Activated T-cell treated with anti-CD3 and anti-CD28 coated beads, Interleukin-2, amount 50 U/mL, for 72 hours (primary cell): Measurements from ENCODE around the gene CARMIL1. TPM values are rescaled to one million over a fixed set of nuclear protein-coding genes. Genes with fewer than 3 reads are reported as not detected.

Source experiments
- ATAC-seq, 2 donors: fragments of 150-1000 bp; cut with Tn5 transposase; replicated peaks in 1 of 2; 2 replicates each; pipeline ENCODE4 v1.10.0; 2021; ENCODE audit warnings: moderate library complexity in 2 of 2, mild to moderate bottlenecking in 1 of 2
- DNase-seq, 2 donors: peaks; one replicate each; pipeline ENCODE4 v3.0.0; 2021 to 2022; ENCODE audit warnings: mixed read lengths in 1 of 2
- H3K27ac Mint-ChIP-seq: one replicate; pipeline ENCODE4 v1.8.0; 2022; ENCODE audit warnings: mild to moderate bottlenecking, moderate library complexity, mixed read lengths
- H3K27me3 Mint-ChIP-seq: one replicate; pipeline ENCODE4 v1.8.0; 2022; ENCODE audit warnings: low read depth, mixed read lengths
- H3K36me3 Mint-ChIP-seq, 2 donors: one replicate each; pipeline ENCODE4 v1.8.0; 2022; ENCODE audit warnings: mixed read lengths in 2 of 2, mild to moderate bottlenecking in 1 of 2; ENCODE audit not compliant: insufficient read depth in 2 of 2
- H3K4me1 Mint-ChIP-seq: one replicate; pipeline ENCODE4 v1.8.0; 2022; ENCODE audit warnings: low read depth, mixed read lengths
- H3K4me3 Mint-ChIP-seq, 2 donors: one replicate each; pipeline ENCODE4 v1.8.0; 2022; ENCODE audit warnings: mild to moderate bottlenecking in 2 of 2, mixed read lengths in 2 of 2, moderate library complexity in 2 of 2
- H3K9me3 Mint-ChIP-seq, 2 donors: one replicate each; pipeline ENCODE4 v1.8.0; 2022; ENCODE audit warnings: mixed read lengths in 2 of 2
- total RNA-seq, 2 donors: library from RNA; stranded (reverse); gene quantifications; one replicate each; pipeline ENCODE4 v1.2.3, GENCODE V29; 2022

The CARMIL1 gene
- total RNA-seq, 2 donors from 2014 or later: 5.0 to 5.6 TPM

DNA sequence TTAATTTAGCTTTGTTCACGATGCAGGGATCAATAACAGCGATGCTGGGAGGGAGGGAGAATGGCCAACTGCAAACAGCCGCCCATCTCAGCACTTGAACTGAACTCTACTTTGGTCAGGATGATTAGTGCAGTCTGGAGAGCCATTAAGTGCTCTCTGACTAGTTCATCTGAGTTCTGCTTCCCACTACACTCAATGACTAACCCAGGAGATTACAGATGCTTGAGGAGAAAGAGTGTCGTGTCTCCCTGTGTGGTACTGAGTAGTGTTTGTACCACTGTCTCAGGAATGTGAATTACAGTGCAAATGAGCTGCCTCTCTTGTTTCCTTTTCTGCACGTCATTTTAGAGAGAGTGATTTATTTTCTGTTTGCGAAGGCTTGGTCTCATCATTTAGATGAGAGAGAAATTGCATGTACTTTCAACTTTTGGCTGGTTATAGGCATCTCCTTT lies 23.5 kb downstream of the CARMIL1 start:
- Mint-ChIP-seq H3K4me3 (no peak overlapping the region), H3K27ac (no peak overlapping the region), H3K27me3 (no peaks in the 10 kb centered on the region), H3K36me3 (no peaks in the 10 kb centered on the region), H3K4me1 (peaks cover 16% of the 10 kb centered on the region), H3K9me3 (no peaks in the 10 kb centered on the region)
- DNase-seq (no peak), ATAC-seq (no peak)

DNA sequence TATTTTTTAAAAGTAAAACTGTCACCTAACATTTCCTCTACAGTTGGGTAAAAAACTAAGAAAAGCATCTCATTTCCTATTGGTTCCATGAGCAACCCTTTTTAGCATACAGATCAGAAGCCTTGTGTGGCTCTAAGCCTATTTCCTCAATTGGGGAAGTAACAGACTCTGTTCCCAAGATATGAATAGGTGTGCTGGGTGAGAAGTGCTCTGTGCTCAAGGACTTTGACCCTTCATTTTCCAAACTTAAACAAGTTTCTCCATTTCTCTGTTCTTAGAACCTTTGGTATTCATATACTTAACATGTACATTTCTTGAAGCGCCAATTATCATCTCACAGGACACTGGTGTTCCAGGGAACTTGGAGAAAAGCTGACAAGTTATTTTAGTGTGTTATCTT lies 24.1 kb downstream of the CARMIL1 start:
- H3K9me3 Mint-ChIP-seq: no peaks in the 10 kb centered on the region

DNA sequence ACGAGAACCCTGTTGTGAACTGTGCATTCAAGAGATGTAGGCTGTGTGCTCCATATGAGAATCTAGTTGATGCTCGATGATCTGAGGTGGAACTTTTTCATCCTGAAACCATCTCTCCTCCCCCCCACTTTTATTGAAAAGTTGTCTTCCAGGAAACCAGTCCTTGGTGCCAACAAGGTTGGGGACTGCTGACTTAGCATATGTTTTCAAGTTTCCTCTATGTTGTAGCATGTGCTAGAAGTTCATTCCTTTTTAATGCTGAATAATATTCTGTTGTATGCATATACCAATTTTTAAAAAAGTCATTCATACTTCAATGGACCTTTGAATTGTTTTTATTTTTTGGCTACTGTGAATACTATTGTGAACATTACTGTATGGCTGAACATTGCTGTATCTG lies 27.2 kb downstream of the CARMIL1 start:
- no peaks in the 10 kb centered on the region for H3K9me3 Mint-ChIP-seq
- H3K27ac Mint-ChIP-seq: no peak overlapping the region
- H3K27me3 Mint-ChIP-seq: no peaks in the 10 kb centered on the region
- ATAC-seq (no peak), DNase-seq (no peak)
- no peak overlapping the region for H3K4me3 Mint-ChIP-seq
- H3K4me1 Mint-ChIP-seq: peaks cover 16% of the 10 kb centered on the region
- no peaks in the 10 kb centered on the region for H3K36me3 Mint-ChIP-seq

More for the DNA sequence above, 24.1 kb downstream of the CARMIL1 start:
- DNase-seq (no peak), ATAC-seq (no peak)
- Mint-ChIP-seq H3K36me3 (no peaks in the 10 kb centered on the region), H3K27ac (no peak overlapping the region), H3K4me3 (no peak overlapping the region), H3K4me1 (peaks cover 16% of the 10 kb centered on the region), H3K27me3 (no peaks in the 10 kb centered on the region)

DNA sequence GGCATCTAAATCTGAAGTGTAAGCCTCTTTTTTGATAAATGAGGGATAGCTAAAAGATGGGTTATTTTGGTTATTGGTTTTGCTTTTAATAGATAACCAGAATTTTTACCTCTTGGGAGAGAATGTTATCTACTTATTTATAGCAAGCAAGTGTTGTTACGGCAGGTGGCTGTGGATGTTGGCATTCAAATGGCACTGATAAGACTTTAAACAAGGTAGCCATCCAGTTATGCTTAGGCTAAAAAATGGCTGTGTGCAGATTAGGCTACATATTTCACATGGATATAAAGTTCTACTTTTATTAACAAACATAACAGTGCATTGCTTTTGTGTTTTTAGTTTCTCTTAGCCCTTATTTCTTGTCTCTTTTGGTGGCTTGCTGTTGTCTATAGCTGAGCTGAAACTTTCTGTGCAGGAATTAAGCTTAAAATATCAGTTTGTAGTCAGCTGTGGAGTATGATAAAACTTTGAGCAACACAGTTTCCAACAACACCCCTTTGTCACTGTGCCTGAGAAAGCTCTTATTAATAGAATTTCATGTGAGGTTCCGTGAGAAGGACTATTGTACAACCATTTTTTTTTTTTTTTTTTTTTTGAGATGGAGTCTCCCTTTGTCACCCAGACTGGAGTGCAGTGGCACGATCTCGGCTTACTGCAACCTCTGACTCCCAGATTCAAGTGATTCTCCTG lies 28.8 kb downstream of the CARMIL1 start:
- H3K36me3 Mint-ChIP-seq: no peaks in the 10 kb centered on the region
- H3K4me3 Mint-ChIP-seq: no peak overlapping the region
- H3K27me3 Mint-ChIP-seq: no peaks in the 10 kb centered on the region
- H3K4me1 Mint-ChIP-seq: peaks cover 18% of the 10 kb centered on the region
- H3K9me3 Mint-ChIP-seq: no peaks in the 10 kb centered on the region
- DNase-seq (no peak), ATAC-seq (no peak)
- no peak overlapping the region for H3K27ac Mint-ChIP-seq

DNA sequence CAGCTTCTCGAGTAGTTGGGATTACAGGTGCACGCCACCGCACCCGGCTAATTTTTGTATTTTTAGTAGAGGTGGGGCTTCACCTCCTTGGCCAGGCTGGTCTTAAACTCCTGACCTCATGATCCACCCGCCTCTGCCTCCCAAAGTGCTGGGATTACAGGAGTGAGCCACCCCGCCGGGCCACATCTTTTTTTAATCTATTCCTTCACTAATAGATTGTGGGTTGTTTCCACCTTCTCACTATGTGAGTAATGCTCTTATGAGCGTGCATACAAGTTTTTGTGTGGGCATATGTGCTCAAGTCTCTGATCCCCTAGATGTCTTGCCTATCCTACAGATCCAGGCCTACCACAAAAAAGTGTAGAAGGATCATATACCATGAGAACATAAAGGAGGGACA lies 30.7 kb downstream of the CARMIL1 start:
- Mint-ChIP-seq H3K27me3 (no peaks in the 10 kb centered on the region), H3K4me3 (no peak overlapping the region), H3K27ac (no peak overlapping the region), H3K36me3 (no peaks in the 10 kb centered on the region), H3K4me1 (peaks cover 25% of the 10 kb centered on the region), H3K9me3 (no peaks in the 10 kb centered on the region)
- no peak for ATAC-seq
- DNase-seq: no peak

DNA sequence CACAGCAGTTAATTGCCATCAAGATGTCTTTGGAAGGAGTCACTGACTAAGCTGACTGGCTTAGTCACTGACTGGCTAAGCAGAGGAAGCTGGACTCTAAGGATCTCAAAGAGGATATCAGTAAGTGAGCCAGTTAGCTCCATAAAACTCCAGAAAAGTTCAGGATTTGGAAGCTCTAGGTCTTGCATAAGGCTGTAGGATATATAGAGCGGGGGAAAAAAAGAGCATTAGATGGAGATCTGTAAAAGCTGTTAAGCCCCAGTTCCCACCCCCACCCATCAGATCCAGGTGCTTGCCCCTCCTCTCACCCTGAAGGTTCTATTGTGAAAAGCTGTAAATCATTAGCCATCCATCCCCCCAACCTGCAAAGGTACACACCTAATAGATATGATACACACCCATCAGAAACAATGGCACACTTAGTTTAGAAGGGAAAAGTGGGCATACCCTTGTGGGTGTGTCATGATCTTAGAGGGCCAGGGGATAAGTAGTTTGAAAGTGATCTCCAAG lies 32.2 kb downstream of the CARMIL1 start:
- Mint-ChIP-seq H3K27ac (no peak overlapping the region), H3K4me1 (peaks cover 24% of the 10 kb centered on the region), H3K4me3 (no peak overlapping the region), H3K9me3 (no peaks in the 10 kb centered on the region), H3K27me3 (no peaks in the 10 kb centered on the region), H3K36me3 (no peaks in the 10 kb centered on the region)
- ATAC-seq (no peak), DNase-seq (no peak)

DNA sequence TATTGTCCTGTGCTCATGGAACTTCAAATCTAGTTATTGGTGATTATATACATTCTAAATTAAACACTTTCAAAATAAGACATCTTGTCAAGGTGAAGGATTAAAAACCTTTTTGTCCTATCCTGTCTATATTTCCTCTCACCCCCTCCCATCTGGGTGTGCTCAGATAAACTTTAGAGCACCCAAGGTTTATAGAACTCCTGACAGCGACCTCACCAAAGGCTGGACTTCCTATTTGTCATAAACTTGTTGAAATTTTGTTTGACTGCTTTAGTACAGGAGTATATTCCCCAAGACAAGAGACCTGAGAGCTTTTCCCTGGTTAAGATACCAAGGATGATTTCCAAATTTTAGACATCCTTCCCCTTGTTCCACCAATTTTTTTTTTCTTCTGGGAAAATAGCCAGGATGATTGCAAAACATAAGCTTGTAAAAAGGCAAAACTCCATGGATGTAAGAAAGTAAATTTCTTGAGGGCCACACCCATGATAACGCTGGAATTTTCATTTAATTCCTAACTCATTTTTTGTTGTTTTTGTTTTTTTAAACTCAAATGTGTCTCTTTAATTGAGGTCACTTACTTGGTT lies 33.0 kb downstream of the CARMIL1 start:
- Mint-ChIP-seq H3K27ac (no peak overlapping the region), H3K4me3 (no peak overlapping the region), H3K27me3 (no peaks in the 10 kb centered on the region), H3K4me1 (peaks cover 21% of the 10 kb centered on the region), H3K36me3 (no peaks in the 10 kb centered on the region), H3K9me3 (no peaks in the 10 kb centered on the region)
- DNase-seq (no peak), ATAC-seq (no peak)

DNA sequence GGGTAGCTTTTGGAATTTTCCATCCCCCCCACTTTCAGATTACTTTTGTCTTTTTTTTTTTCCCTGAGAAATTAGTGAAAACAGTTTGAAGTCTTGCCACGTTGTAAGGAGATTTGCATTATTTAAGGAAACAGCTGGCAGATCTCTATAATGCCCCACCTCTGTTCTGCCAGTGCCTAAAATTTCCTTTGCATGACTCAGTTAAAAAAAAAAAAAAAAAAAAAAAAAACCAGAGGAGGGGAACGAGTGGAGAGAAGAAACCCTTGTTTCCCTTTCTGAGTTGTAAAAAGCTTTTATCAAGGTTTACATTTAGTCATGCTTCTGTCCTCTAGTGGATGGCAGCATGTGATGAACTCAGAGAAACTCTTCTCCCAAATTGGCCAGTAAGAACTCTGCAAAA lies 33.5 kb downstream of the CARMIL1 start:
- no peaks in the 10 kb centered on the region for H3K36me3 Mint-ChIP-seq
- no peaks in the 10 kb centered on the region for H3K9me3 Mint-ChIP-seq
- no peak overlapping the region for H3K27ac Mint-ChIP-seq
- no peak for ATAC-seq
- H3K4me3 Mint-ChIP-seq: no peak overlapping the region
- peaks cover 21% of the 10 kb centered on the region for H3K4me1 Mint-ChIP-seq
- DNase-seq: no peak
- no peaks in the 10 kb centered on the region for H3K27me3 Mint-ChIP-seq

DNA sequence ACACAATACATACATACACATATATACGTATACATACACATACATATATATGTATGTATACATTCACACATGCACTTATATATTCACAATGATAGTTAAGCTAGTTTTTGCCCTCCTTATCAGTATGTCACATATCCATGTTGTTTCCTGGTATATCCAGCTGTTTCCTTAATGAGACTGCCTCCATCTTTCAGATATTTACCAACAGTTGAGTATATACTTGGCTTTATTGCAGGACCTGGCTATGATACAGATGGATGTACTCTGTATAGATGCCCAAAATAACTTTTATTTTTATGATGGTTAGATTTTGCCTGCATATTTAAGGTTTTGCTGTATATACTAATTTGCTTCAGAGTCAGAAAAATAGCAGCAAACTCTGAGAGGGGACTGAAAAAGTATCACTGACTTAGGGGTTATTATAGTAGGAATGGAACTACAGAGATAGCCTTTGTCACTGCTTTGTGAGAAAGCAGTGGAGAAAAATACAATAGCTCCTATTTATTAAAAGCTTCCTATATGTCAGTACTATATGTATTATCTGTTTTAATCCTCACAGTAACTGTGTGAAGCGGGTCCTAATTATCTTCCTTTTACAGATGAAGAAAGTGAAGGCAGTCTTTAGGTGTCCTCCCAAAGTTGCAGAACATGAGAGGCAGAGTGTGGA lies 35.5 kb downstream of the CARMIL1 start:
- Mint-ChIP-seq H3K4me1 (peaks cover 25% of the 10 kb centered on the region), H3K9me3 (no peaks in the 10 kb centered on the region), H3K27ac (no peak overlapping the region), H3K4me3 (no peak overlapping the region), H3K27me3 (no peaks in the 10 kb centered on the region), H3K36me3 (no peaks in the 10 kb centered on the region)
- DNase-seq (no peak), ATAC-seq (no peak)

DNA sequence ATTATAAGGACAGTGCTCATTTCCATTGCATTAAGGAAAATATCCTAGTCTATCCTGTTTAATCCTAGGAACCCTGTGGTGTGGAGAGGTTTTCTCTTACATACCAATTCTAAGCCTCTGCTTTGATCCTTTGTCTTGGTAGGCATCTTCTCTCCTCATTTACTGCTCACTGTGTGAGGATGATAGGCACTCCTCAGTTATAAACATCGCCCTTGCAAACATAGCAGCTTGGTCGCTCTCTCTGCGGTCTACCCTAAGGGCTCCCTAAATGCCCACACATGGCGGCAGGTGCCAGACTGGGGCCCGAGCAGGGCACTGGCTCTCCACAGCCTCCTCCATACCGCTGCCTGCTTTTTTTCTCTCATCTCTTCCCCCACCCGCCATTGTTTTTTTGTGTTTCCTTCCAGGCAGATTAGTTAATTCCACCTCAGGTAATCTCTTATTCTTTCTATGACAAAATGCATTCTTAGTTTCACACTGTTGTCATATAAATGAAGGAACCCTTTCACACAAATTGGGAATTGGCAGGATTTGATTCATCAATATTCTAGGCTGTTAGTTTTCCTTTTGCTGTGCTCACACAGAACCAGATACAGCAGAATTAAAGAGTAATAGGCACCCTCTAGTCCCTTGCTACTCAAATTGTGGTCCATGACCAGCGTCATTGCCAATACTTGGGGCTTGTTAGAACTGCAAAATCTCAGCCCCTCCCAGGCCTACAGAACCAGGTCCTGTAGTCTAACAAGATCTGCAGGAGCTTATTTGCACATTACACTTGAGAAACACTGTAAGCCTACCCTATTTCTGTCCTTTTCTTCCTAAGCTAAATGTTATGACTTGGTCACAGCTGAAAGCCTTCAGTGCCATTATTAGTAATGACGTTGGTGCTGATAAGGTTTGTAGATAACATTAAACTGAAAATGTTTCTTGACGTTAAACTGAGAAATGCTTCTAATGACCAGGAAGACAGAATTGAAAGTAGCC lies 36.3 kb downstream of the CARMIL1 start:
- no peak overlapping the region for H3K4me3 Mint-ChIP-seq
- ATAC-seq: no peak
- H3K27ac Mint-ChIP-seq: no peak overlapping the region
- DNase-seq: no peak
- H3K4me1 Mint-ChIP-seq: peaks cover 25% of the 10 kb centered on the region
- H3K27me3 Mint-ChIP-seq: no peaks in the 10 kb centered on the region
- no peaks in the 10 kb centered on the region for H3K36me3 Mint-ChIP-seq
- no peaks in the 10 kb centered on the region for H3K9me3 Mint-ChIP-seq

DNA sequence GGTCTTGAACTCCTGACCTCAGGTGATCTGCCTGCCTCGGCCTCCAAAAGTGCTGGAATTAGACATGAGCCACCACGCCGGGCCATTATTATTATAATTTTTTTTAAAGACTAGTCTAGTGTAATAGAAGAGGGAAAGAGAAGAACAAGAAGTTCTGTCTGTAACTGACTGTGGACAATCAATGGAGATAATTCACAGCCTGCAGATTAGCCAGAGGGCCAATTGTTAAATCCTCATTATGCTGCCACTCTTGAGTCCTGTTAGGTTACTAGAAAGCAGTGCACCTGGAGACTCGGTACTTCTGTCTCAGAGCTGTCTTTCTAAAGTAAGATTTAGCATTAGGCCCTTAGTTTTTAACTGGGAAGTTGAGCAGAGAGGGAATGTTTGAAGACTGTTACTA lies 37.5 kb downstream of the CARMIL1 start:
- Mint-ChIP-seq H3K4me3 (no peak overlapping the region), H3K27ac (no peak overlapping the region), H3K9me3 (no peaks in the 10 kb centered on the region), H3K36me3 (no peaks in the 10 kb centered on the region), H3K27me3 (no peaks in the 10 kb centered on the region), H3K4me1 (peaks cover 25% of the 10 kb centered on the region)
- ATAC-seq: no peak
- no peak for DNase-seq

DNA sequence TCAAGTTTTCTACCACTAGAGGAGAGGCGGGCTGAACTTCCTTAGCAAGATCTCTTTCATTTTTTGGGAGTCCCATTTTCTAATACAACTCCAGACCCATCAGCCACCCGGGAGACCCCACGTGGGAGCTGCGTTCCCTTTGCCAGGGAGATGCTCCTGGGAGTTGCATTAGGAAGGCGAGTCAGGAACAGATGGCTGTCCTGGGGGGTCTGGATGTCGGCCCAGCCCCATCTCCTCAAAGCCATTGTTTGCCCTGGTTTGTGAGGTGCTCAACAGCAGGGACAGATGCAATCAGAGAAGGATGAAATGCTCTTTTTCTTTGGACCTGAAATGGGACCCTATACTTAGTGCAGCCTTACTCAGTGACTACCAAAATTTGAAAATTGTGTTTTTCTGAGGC lies 39.4 kb downstream of the CARMIL1 start:
- ATAC-seq (no peak), DNase-seq (no peak)
- Mint-ChIP-seq H3K4me1 (peaks cover 6% of the 10 kb centered on the region), H3K4me3 (no peak overlapping the region), H3K27me3 (no peaks in the 10 kb centered on the region), H3K9me3 (no peaks in the 10 kb centered on the region), H3K36me3 (no peaks in the 10 kb centered on the region), H3K27ac (no peak overlapping the region)

DNA sequence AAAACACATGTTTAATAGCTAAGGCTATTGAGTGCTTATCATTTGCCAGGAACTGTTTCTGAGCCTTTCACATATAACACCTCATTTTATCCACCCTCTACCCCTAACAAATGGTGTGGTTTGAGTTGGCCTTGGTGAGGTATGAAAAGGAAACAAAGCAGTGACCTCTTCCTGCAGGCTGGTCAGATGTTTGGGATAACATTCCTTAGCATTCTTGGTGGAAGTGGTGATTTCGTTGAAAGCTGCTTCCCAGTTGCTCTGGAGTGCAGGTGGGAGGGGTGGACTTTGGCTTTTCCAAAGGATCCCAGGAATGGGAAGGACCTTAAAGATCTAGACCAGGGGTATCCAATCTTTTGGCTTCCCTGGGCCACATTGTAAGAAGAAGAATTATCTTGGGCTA lies 41.3 kb downstream of the CARMIL1 start:
- Mint-ChIP-seq H3K4me1 (peaks cover 4% of the 10 kb centered on the region), H3K27ac (no peak overlapping the region), H3K27me3 (no peaks in the 10 kb centered on the region), H3K4me3 (no peak overlapping the region), H3K36me3 (no peaks in the 10 kb centered on the region), H3K9me3 (no peaks in the 10 kb centered on the region)
- no peak for ATAC-seq
- DNase-seq: no peak
